ENCODE data around the gene PEAK1.
"Not testable (repeated sequence)": the region's sequence is repeated elsewhere in the genome, so short reads cannot be mapped to it uniquely, and the experiment has no call there.

The PEAK1 gene

GRCh38 chr15:77168141-77168540 lies 251.8 kb downstream of the PEAK1 start:
- no peak for DNase-seq
- Mint-ChIP-seq H3K9me3 (no peaks in the 10 kb centered on the region), H3K4me1 (no peaks in the 10 kb centered on the region), H3K27ac (no peak overlapping the region), H3K4me3 (no peak overlapping the region), H3K27me3 (ENCODE audit: low read depth, poor library complexity) (peaks cover 3% of the 10 kb centered on the region), H3K36me3 (ENCODE audit: low read depth) (no peaks in the 10 kb centered on the region)
- no peak for TF ChIP-seq CTCF (IDR thresholded peaks at IDR 0.05)

- Mint-ChIP-seq H3K4me1 (no peaks in the 10 kb centered on the region), H3K27ac (no peak overlapping the region), H3K4me3 (no peak overlapping the region), H3K27me3 (ENCODE audit: low read depth, poor library complexity) (peaks cover 3% of the 10 kb centered on the region), H3K36me3 (ENCODE audit: low read depth) (no peaks in the 10 kb centered on the region), H3K9me3 (no peaks in the 10 kb centered on the region)
- no peak for DNase-seq
- no peak for TF ChIP-seq CTCF (IDR thresholded peaks at IDR 0.05)
Observed at GRCh38 chr15:77167406-77167805, 252.5 kb downstream of the PEAK1 start.

- no peak for DNase-seq
- TF ChIP-seq CTCF (IDR thresholded peaks at IDR 0.05) = no peak
- Mint-ChIP-seq H3K4me3 (no peak overlapping the region), H3K9me3 (no peaks in the 10 kb centered on the region), H3K36me3 (ENCODE audit: low read depth) (no peaks in the 10 kb centered on the region), H3K27me3 (ENCODE audit: low read depth, poor library complexity) (peaks cover 3% of the 10 kb centered on the region), H3K27ac (peak overlapping the region; percentile 11), H3K4me1 (no peaks in the 10 kb centered on the region)
Observed at GRCh38 chr15:77163781-77164384, 256.0 kb downstream of the PEAK1 start.

- Mint-ChIP-seq H3K4me1 (no peaks in the 10 kb centered on the region), H3K4me3 (no peak overlapping the region), H3K27me3 (ENCODE audit: low read depth, poor library complexity) (no peaks in the 10 kb centered on the region), H3K9me3 (peaks cover under 1% of the 10 kb centered on the region), H3K27ac (no peak overlapping the region), H3K36me3 (ENCODE audit: low read depth) (peaks cover 6% of the 10 kb centered on the region)
- DNase-seq = no peak
- TF ChIP-seq CTCF (IDR thresholded peaks at IDR 0.05) = no peak
Observed at GRCh38 chr15:77162872-77163633, 256.9 kb downstream of the PEAK1 start.

GRCh38 chr15:77160562-77161478 lies 259.1 kb downstream of the PEAK1 start:
- H3K27me3 Mint-ChIP-seq (ENCODE audit: low read depth, poor library complexity) = no peaks in the 10 kb centered on the region
- H3K4me3 Mint-ChIP-seq = no peak overlapping the region
- H3K36me3 Mint-ChIP-seq (ENCODE audit: low read depth) = peaks cover 28% of the 10 kb centered on the region
- no peak for DNase-seq
- no peak overlapping the region for H3K27ac Mint-ChIP-seq
- no peaks in the 10 kb centered on the region for H3K4me1 Mint-ChIP-seq
- peaks cover 20% of the 10 kb centered on the region for H3K9me3 Mint-ChIP-seq
- no peak for TF ChIP-seq CTCF (IDR thresholded peaks at IDR 0.05)

GRCh38 chr15:77156000-77156399 lies 263.9 kb downstream of the PEAK1 start:
- not testable (repeated sequence) for H3K4me3 Mint-ChIP-seq; H3K27ac Mint-ChIP-seq; H3K27me3 Mint-ChIP-seq (ENCODE audit: low read depth, poor library complexity); H3K4me1 Mint-ChIP-seq; DNase-seq
- peaks cover 39% of the 10 kb centered on the region for H3K9me3 Mint-ChIP-seq
- peaks cover 46% of the 10 kb centered on the region for H3K36me3 Mint-ChIP-seq (ENCODE audit: low read depth)
